Fibroblast of mammary gland (primary cell): ENCODE measurements around the gene LARGE1.

Experiments
- DNase-seq: peaks from one replicate; pipeline ENCODE4 v3.0.0-alpha.2; 2010; ENCODE audit warnings: low read depth
- H3K4me3 ChIP-seq: 2 replicates; pipeline ENCODE4 v1.5.1; 2011; ENCODE audit warnings: low read depth, mild to moderate bottlenecking, low read length, moderate library complexity; ENCODE audit not compliant: control insufficient read depth
- CTCF ChIP-seq: conservative IDR thresholded peaks from 2 replicates; pipeline ENCODE4 v1.5.1; 2011; ENCODE audit warnings: low read depth, low read length, inconsistent platforms; ENCODE audit not compliant: control insufficient read depth, insufficient read depth

LARGE1 gene

GRCh38 chr22:33493476-33494205, 426.6 kb downstream of the LARGE1 start:
- H3K4me3 ChIP-seq = no peak overlapping the region
- DNase-seq = no peak
- no peak for TF ChIP-seq CTCF

GRCh38 chr22:33492210-33492651, 428.0 kb downstream of the LARGE1 start:
- no peak for TF ChIP-seq CTCF

GRCh38 chr22:33487041-33487716, 433.1 kb downstream of the LARGE1 start:
- no peak for TF ChIP-seq CTCF
- DNase-seq = no peak
- no peak overlapping the region for H3K4me3 ChIP-seq

More at GRCh38 chr22:33492210-33492651, 428.0 kb downstream of the LARGE1 start:
- H3K4me3 ChIP-seq = no peak overlapping the region
- no peak for DNase-seq

- no peak for DNase-seq
- TF ChIP-seq CTCF = no peak
- no peak overlapping the region for H3K4me3 ChIP-seq
Observed at GRCh38 chr22:33481550-33481949, 438.7 kb downstream of the LARGE1 start.

GRCh38 chr22:33477120-33478111, 442.9 kb downstream of the LARGE1 start:
- H3K4me3 ChIP-seq = no peak overlapping the region
- no peak for DNase-seq
- TF ChIP-seq CTCF = no peak

- H3K4me3 ChIP-seq = no peak overlapping the region
- no peak for DNase-seq
- TF ChIP-seq CTCF = no peak
Observed at GRCh38 chr22:33476716-33477115, 443.6 kb downstream of the LARGE1 start.
